HG02870 (cell line): Measurements from ENCODE around the gene PRELP.
"Not testable (repeated sequence)": the region's sequence is repeated elsewhere in the genome, so short reads cannot be mapped to it uniquely, and the experiment has no call there.

Experiments used
- ATAC-seq: cut with Tn5 transposase; IDR thresholded peaks from one replicate; pipeline ENCODE4 v1.9.1; 2021; ENCODE audit warnings: mild to moderate bottlenecking, moderate library complexity; ENCODE audit not compliant: unreplicated experiment

PRELP gene

GRCh38 chr1:203453016-203453415 is 22.6 kb upstream of the PRELP start:
- ATAC-seq, result no peak

GRCh38 chr1:203453616-203454015 is 22.0 kb upstream of the PRELP start:
- ATAC-seq, result no peak

GRCh38 chr1:203454986-203455471 is 20.6 kb upstream of the PRELP start:
- no peak for ATAC-seq

- no peak for ATAC-seq
Measured at GRCh38 chr1:203455706-203456105, 19.9 kb upstream of the PRELP start.

GRCh38 chr1:203456577-203456976 is 19.0 kb upstream of the PRELP start:
- ATAC-seq, result no peak

- ATAC-seq, result no peak
Measured at GRCh38 chr1:203458078-203458477, 17.5 kb upstream of the PRELP start.

GRCh38 chr1:203459671-203460201 is 15.9 kb upstream of the PRELP start:
- ATAC-seq, result no peak

- ATAC-seq, result no peak
Measured at GRCh38 chr1:203461717-203462116, 13.9 kb upstream of the PRELP start.

GRCh38 chr1:203462143-203462542 is 13.5 kb upstream of the PRELP start:
- no peak for ATAC-seq

- ATAC-seq, result no peak
Measured at GRCh38 chr1:203462878-203463277, 12.7 kb upstream of the PRELP start.

GRCh38 chr1:203463469-203464062 is 12.0 kb upstream of the PRELP start:
- no peak for ATAC-seq

- ATAC-seq, result no peak
Measured at GRCh38 chr1:203464226-203464625, 11.4 kb upstream of the PRELP start.

GRCh38 chr1:203464743-203465142 is 10.9 kb upstream of the PRELP start:
- no peak for ATAC-seq

GRCh38 chr1:203465146-203465798 is 10.3 kb upstream of the PRELP start:
- no peak for ATAC-seq

GRCh38 chr1:203465948-203466347 is 9.7 kb upstream of the PRELP start:
- no peak for ATAC-seq

GRCh38 chr1:203466906-203467549 is 8.6 kb upstream of the PRELP start:
- not testable (repeated sequence) for ATAC-seq

GRCh38 chr1:203467550-203467921 is 8.1 kb upstream of the PRELP start:
- no peak for ATAC-seq

GRCh38 chr1:203468326-203468725 is 7.3 kb upstream of the PRELP start:
- ATAC-seq, result no peak

- ATAC-seq, result no peak
Measured at GRCh38 chr1:203470240-203470639, 5.4 kb upstream of the PRELP start.

- no peak for ATAC-seq
Measured at GRCh38 chr1:203471841-203472240, 3.8 kb upstream of the PRELP start.

GRCh38 chr1:203473281-203473680 is 2.3 kb upstream of the PRELP start:
- no peak for ATAC-seq

- no peak for ATAC-seq
Measured at GRCh38 chr1:203473781-203474305, 1.8 kb upstream of the PRELP start.
